GM23248 (cell line): ENCODE data around the gene ARHGEF1.

Source experiments
- EZH2 ChIP-seq: fragments of 200-600 bp; sonication (generic); IDR thresholded peaks from 2 replicates; pipeline ENCODE4 v1.6.1; 2018; ENCODE audit warnings: antibody characterized with exemption, mild to moderate bottlenecking; ENCODE audit not compliant: insufficient read depth, poor library complexity, severe bottlenecking
- EZH2phosphoT487 ChIP-seq: fragments of 200-600 bp; sonication (generic); IDR thresholded peaks from 2 replicates; pipeline ENCODE4 v1.6.1; 2018; ENCODE audit warnings: antibody characterized with exemption, moderate library complexity, mild to moderate bottlenecking, low read depth; ENCODE audit not compliant: insufficient read depth

- TF ChIP-seq EZH2phosphoT487, result no peak
- TF ChIP-seq EZH2, result no peak
These were observed 14.6 kb upstream of the ARHGEF1 start for GRCh38 chr19:41868120-41868988.
